Jurkat, Clone E6-1 (cell line): ENCODE measurements around the gene NCOA7.
A peak's percentile ranks its signal among the peaks of the same experiment; 100 is the strongest.
"Not testable (repeated sequence)": the region's sequence is repeated elsewhere in the genome, so short reads cannot be mapped to it uniquely, and the experiment has no call there.

ENCODE experiments used
- DNase-seq: peaks from one replicate; pipeline ENCODE4 v3.0.0-alpha.2; 2011; ENCODE audit warnings: low read depth, low spot score
- H3K4me3 ChIP-seq: 2 replicates; pipeline ENCODE4 v1.5.1; 2011; ENCODE audit warnings: mild to moderate bottlenecking, low read length, control low read depth, moderate library complexity

The NCOA7 gene

DNA sequence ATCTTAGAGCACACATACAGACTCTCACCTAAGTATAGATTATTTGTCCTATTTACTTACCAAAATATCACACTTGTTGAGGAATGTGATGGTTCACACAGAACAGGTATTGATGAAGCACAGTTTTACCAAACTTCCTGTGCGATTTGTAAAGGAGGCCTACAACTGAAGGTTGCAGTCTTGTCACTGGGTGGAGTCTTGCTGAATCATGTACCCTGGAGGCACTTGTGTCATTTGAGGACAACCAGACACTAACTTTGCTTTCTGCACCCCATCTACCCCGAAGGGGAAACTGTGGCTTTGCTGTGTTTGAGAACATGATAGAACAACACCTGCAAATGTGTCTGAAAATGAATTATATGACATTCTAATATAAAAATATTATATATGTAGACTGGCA, 133.4 kb downstream of the NCOA7 start:
- H3K4me3 ChIP-seq, result no peak overlapping the region
- peak; percentile 47 for DNase-seq

DNA sequence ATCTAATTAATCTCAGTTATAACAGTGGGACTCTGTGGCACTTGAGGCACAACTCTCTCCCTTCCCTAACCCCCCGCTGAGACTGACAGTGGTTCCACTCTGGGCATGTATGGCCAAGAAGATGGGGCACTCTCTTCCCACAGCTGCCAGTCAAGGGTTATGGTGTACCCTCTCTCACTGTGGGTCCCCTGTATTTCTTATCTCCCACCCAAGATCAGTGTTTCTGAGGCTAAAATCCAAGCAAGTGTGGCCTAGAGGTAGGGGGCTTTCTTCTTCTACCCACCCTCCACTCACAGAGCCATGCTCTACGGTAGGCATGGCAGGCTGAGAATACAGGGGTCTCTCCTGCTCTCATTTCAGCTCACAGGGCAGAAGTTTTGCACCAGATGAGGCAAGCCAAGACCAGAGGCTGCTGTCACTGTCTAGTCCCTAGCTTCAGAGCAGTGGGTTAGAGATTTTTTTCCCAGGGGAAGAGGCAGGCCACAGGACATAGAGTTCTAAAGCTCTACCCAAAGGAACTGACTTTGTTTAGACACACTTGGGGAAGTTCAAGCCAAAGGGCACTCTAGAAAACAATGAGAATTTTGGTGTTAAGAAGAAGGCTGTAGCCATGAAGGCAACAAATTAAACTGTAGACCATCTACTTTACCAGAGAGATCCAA, 134.1 kb downstream of the NCOA7 start:
- no peak for DNase-seq
- no peak overlapping the region for H3K4me3 ChIP-seq

DNA sequence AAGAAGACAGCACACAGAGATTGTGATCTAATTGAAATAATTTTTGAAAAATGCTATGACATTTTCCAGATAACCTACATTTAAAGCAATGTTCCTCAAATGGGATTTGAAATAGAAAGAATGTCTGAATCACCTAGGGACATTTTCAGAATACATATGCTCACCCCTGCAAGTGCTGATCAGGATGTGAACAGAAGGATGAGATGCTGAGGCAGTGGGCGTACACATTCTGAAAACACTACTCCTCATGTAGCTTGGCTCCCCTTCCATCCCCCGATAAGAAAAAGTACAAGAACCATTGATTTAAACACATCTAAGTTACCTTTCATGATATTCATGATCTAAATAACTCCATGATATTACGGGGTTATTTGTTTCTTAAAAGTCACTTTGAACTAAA, 136.0 kb downstream of the NCOA7 start:
- H3K4me3 ChIP-seq, result no peak overlapping the region
- DNase-seq, result no peak

DNA sequence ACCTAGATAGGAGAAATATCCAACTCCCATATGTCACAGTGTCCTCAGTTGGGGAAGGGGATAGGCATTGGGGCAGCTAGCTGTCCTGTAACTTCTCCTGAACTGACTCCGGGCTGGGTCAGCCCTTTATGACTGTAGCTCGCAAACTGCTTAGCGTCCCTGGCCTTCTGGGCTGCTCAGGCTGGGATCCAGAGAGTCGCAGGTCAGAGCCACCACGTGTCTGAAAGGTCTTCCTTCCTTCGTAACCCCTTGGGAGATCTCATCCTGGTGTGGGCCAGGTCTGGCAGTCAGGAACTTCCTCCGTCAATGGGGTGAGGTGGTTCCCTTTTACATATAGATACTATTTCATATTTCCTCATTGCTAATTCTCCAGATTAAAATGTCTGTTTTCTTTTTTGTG, 137.0 kb downstream of the NCOA7 start:
- no peak overlapping the region for H3K4me3 ChIP-seq
- no peak for DNase-seq

DNA sequence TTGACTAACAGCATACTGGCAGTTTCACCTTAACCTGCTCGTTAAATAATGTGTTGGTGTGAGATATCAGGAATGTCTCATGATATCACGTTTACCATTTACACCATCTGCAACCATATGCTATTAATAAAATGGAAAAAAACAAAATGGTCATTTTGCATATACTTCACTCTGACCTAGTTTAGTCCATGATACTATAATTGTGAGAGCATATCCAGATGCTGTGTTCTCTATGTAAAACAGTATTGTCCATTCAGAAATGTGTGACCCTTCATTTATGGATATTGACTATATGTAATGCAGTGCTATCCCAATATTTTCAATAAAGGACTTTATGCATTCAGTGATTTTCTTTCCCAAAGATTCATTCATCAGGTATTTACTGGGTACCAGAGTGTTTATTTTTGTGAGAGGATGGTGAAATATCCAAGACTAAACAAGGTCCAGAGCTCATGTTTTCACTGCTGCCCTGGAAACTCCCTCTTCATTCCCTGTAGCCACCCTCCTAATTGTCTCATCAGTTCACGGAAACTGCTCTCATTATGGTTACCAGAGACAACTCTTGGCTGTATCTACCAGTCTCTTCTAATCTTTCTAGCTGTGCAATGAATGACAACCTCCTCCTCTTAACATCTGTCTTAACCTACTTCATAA, 140.1 kb downstream of the NCOA7 start:
- DNase-seq, result no peak

DNA sequence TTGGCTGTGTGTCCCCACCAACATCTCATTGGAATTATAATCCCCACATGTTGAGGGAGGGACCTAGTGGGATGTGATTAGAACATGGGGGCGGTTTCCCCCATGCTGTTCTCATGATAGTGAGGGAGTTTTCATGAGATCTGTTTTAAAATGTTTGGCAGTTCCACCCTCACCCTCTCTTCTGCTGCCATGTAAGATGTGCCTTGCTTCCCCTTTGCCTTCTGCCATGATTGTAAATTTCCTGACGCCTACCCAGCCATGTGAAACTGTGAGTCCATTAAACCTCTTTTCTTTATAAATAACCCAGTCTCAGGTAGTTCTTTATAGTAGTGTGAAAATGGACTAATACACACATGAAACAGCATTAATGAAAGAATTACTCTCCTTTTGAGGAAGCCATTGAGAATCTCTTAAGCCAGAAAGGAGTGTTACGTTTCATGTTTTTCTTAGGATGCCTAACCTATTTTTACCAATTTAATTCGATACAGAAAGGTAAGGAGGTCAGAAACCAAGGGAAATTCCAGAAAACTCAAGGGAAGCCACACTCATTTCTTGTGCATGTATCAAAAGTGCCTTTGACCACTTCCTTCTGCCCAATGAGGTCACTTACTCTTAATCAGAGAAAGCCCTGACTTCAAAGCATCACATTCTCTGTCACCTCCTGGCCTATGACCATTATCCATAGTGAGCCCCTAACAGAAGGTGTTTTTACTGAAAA, 141.1 kb downstream of the NCOA7 start:
- H3K4me3 ChIP-seq, result no peak overlapping the region
- no peak for DNase-seq

More for the DNA sequence above, 140.1 kb downstream of the NCOA7 start:
- H3K4me3 ChIP-seq, result no peak overlapping the region

DNA sequence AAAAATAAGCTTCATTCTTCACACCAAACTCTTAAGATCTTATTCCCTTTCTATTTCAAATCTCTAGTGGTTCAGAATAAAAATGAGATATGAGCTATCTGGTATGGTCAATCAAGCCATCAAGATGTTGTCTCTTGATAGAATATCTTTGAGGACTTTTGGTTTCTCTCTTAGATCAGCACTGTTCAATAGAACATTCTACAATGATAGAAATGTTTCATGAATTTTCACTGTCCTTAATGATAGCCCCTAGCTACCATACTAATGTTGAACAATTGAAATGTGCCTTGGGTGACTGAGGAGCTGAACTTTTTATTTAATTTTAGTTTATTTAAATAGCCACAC, 141.7 kb downstream of the NCOA7 start:
- H3K4me3 ChIP-seq, result no peak overlapping the region
- DNase-seq, result no peak

DNA sequence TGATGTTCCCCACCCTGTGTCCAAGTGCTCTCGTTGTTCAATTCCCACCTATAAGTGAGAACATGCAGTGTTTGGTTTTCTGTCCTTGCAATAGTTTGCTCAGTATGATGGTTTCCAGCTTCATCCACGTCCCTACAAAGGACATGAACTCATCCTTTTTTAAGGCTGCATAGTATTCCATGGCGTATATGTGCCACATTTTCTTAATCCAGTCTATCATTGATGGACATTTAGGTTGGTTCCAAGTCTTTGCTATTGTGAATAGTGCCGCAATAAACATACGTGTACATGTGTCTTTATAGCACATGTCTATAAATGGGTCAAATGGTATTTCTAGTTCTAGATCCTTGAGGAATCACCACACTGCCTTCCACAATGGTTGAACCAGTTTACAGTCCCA, 144.8 kb downstream of the NCOA7 start:
- not testable (repeated sequence) for H3K4me3 ChIP-seq, DNase-seq

DNA sequence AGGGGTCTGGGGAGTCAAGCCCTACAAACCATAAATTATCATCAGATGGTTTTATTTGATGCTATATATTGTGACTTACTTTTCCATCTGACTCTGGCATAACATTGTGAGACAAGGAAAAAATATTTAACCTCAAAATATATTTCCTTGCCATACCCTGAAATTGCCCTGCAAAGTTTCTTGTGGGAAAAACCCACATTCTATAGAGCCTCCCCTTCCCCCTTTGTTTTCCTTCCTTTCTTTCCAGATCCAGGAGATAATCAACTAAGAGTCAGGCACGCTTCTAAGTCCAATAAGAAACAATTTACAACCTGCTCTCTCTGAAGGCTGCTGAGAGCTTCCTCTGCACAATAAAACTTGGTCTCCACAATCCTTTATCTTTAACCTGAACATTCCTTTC, 148.3 kb downstream of the NCOA7 start:
- no peak overlapping the region for H3K4me3 ChIP-seq
- no peak for DNase-seq

DNA sequence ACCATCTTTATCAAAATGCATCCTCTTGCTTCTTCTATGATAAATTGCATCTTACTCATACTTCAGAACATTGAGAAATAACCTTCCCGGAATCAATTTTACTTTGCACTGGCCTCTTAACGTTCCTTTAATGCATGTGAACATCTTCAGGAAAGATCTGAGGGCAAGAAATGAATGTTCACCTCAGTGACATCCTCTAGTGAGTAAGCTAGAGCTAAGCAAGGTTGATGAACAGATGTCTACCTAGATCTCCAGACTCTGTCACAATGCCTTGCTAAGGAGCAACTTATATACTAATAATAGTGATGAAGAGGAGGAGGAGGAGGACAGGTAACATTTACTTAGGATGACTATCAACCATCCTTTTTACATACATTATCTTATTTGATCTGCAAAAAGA, 149.0 kb downstream of the NCOA7 start:
- no peak for DNase-seq
- no peak overlapping the region for H3K4me3 ChIP-seq

DNA sequence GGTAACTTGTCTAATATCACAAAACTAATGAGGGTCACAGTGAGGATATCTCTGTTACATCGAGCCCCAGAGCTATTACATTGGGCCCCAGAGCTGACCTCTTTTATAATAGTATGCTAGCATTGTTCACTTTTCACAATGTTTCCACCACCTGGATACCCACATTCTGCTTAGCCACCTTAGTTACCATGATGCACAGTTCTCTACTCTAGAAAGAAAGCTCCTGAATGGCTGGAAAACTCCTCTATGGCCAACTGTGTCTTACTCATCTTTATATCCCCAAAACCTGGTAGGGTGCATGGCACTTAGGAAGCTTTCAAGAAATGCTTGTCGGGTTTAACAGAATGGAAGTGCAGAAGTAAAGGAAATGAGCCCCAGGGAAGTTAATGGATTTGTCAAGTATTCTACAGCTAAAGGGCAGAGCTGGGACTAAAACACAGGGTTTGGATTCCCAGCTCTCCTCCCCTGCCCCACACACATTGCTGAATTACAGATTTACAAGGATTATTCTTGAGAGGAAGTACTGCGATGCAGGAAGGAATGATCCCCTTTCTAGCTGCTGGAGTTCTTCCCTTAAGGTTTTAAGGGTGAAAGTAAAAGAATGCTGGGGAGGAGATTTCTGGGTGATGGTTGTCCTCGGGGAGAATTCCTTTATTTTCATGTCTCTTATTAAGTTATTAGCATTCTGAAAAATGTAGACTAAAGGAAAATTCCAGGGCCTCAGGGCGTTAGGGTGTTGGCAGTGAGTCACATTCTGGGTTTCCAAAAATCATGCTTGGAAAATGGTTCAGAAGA, 149.7 kb downstream of the NCOA7 start:
- H3K4me3 ChIP-seq, result no peak overlapping the region
- no peak for DNase-seq

DNA sequence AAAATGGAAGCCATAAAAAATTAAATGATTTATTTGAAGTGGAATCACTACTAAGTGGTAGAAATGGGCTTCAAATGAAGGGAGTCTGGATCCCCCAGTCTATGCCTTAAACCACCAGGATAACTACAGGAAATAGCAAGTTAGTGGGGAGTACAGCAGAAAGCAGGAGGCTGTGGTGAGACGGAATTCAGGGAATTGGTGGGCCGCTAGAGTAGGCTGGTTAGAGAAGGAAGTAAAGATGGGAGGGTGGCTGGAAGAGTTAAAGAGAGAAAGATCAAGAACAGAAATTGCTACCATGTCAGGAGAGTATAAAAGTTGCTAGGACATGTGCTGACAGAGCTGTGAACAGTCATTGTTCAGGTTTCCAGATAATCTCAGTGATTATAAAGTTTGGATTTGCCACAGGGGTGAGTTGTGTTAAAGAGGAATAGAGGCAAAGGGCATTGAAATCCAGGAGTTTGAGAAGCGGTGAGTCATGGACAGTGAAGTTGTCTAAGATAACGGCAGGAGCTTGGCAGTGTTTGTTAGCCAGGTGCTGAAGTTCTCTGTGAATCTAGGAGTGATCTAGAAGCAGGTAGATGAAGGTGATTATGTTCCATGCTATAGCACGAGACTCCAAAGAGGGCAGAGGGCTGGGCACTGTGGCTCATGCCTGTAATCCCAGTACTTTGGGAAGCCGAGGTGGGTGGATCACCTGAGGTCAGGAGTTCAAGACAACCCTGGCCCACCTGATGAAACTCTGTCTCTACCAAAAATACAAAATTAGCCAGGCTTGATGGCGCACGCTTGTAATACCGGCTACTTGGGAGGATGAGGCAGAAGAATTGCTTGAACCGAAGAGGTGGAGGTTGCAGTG, 152.1 kb downstream of the NCOA7 start:
- no peak for DNase-seq
- no peak overlapping the region for H3K4me3 ChIP-seq

DNA sequence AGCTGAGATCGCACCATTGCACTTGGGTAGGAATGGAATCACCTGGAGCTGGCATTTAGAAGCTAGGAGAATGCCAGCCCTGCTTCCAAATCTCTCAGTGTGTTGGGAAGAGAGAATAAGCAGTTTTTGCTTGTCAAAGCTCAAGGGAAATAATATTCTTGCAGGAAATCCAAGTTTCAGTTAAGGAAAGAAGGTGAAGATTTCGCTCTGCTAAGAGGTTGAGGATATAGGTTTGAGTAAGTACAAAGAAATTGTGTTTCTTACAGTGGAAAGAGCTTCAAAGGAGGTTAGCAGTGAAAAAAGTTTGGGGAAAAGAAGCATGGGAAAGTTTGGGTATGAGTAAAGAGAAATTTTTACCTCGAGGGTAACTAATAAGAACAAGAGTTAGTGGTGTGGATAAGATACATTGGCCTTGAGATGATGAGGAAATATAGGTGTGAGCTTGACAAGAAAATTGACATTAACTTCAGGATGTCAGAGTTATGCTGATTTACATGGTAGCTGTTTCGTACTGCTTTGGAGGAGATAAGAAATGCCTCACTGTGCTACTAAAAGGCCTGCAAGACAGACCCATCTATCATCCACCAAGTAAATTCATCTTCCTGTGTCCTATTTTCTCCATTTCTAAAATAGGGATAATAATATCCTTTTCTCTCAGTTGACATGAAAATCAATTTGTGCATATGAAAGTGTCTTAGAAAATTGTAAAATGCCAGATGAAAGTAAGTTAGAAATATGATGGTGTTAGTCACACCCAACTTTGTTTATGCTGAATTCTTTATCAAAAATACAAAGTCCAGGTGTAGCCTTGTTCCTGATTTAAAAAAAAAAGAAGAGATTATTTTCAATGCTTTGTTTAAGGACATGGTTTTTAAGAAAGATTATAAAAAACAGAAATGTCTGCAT, 153.0 kb downstream of the NCOA7 start:
- no peak overlapping the region for H3K4me3 ChIP-seq
- DNase-seq, result no peak

DNA sequence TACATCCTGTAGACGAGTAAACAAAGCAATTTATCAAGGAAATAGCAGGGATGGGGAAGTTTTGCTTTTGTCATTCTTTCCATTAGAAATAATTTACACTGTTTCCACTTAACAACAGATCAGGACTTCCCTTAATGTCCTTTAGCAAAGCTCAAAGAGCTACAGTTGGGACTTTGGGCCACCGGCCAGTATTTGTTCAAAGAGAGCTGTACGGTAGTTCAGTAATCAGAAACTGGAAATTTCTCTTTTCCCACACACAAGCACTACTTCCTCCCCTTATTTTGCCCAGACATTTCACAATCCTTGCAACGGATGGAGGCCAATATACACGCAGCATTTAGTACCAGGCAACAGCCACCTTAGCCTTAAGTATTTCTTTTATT, 153.7 kb downstream of the NCOA7 start:
- no peak overlapping the region for H3K4me3 ChIP-seq
- DNase-seq, result no peak

DNA sequence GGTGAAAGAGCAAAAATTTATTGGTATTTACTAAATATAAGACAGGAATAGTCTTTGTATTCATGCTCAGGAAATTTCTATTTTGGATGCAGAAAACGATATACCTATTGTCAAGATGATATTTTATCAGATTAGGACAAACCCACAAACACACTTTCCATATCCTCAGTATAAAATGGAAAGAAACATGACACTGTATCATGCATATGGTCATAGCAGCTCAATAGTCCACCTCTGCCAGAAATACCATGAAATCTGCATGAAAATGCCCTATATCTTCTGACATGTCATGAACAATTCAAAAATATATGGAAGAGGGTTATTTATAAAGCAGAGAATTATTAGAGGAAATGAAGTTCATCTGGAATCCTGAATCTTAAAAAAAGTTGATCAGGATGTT, 154.1 kb downstream of the NCOA7 start:
- H3K4me3 ChIP-seq, result no peak overlapping the region
- DNase-seq, result no peak

DNA sequence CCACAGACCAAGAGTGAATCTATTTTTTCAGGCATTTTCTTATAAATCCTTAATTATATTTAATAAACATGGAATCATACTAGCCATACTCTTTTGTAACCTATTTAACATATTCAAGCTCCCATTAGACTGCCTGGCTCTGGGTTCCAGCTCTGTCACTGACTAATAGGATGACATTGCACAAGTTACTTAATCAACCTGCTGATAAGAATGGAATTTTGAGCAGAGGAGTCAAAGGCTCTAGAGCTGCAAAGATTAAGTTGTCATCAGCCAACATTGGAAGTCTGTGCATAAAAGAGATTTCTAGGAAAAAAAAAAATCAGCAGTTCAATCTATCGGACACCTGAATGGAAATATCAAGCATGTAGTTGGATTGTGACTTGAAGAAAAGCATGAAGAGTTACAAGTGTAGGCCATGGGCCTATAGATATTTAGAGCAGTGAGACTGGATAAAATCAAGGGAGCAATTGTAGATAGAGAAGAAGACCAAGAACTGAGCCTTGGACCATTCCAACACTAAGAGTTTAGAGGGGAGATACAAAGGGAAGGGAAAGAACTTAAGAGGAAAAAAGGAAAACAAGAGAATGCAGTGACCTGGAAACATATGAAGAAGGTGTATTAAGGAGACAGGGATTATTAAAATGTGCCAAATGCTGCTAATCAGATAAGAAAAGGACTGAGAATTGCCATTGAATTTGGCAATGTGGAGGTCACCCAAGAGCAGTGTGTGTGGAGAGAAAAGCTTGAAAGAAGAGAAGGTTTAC, 154.8 kb downstream of the NCOA7 start:
- no peak for DNase-seq
- H3K4me3 ChIP-seq, result no peak overlapping the region

DNA sequence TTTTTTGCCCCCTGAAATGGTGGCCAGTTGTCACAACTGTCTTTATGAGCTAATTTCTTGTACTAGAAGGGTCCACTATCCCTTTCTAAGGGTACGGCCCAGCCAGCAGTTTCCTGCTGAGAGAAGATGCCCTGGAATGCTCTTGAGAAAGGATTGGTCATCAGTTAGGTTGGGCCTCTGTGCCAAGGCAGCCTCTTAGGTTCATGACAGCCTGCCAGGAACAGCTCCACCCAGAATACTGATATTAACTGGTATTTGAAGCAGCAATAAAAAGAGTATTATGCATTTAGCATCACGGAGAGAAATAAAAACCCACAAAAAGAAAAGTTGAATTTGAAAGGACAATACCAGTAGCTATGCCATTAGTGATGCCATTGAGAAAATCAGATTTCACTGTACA, 156.9 kb downstream of the NCOA7 start:
- no peak for DNase-seq

More for the DNA sequence above, 156.9 kb downstream of the NCOA7 start:
- H3K4me3 ChIP-seq, result no peak overlapping the region
